Nasal cavity respiratory epithelium epithelial cell of viscerocranial mucosa (primary cell): Measurements from ENCODE around the gene ZNF845. TPM values are rescaled to one million over a fixed set of nuclear protein-coding genes. Genes with fewer than 3 reads are reported as not detected.

Experiments
- total RNA-seq: library from RNA; depleted of rRNA; stranded (reverse); fragments of >200 nt; gene quantifications from 2 replicates; pipeline ENCODE4 v1.2.3, GENCODE V29; 2014

The ZNF845 gene
- 13.3 and 15.6 TPM in 2 replicates for total RNA-seq

DNA sequence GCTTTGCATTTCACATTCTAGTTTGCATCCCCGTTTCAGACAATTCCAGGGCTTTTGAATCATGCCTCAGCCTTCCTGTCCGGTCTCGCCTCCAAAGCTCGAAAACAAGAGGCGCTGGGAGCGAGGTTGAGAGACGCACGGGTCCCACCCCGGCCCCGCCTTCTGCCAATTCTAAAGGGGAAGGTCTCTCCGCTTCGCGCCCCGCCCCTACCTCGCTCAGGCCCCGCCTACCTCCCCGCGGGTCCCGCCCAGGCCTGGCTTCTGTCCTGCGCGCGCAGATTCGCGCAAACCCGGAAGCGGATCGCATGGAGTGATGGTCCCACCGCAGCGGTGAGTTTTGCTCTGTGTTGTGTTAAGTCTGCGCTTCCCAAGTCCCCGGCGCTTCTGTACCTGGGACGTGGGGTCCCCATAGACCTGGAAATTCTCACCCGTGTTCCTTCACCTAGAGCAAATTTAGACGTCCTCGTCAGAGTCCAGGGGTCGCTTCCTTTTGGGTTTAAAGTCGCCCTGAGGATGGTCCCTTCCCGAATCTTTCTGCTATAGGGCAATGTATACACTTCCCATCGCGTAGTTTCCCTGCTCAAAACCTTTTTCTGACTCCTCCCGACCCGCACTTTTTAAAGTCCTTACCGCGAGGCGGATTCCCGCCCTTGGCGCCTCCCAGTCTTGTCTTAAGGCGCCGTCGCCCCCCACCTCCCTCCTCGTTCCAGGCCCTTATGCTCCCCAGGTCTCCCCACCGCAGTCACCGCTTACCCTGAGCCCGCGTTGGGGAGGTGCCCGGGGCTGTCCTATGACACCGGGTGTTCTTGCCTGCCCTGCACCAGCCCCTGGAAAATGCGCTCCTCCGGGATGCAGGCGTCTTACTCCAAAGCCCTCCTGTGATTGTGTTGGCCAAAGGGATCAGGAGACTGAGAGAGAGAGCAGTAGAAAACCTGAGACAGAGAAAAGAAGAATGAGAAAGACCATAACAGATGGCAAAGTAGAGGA lies at the start of gene ZNF845:
Gene ZNF845, plus strand, starts transcription at position 287 of the 987 bp plus-strand sequence. CDS start 7,559 bp downstream, outside the sequence.

DNA sequence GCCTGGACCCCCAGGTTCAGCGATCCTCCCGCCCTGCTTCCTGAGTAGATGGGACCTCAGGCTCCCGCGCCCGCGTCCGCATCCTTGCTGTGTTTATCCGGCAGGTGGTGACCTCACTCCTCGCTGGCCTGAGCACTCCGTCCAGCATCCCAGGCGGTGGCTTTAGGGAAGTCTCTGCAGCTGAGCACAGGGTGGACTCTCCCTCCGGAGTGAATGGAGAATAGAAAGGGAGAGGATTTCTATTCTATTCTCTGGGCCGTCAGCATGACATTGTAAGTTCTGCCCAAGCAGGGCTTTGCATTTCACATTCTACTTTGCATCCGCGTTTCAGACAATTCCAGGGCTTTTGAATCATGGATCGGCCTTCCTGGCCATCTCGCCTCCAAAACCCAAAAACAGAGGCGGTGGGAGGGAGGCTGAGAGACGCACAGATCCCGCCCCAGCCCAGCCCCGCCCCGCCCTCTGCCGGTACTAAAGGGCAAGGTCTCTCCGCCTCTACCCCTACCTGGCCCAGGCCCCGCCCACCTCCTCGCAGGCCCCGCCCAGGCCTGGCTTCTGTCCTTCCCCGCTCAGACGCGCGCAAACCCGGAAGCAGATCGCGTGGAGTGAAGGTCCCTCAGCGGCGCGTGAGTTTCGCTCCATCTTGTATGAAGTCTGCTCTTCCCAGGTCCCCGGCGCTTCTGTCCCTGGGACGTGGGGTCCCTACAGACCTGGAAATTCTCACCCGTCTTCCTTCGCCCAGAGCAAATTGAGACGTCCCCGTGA lies 31.8 kb downstream of the ZNF845 start, which contains the start of gene ZNF525:
Gene ZNF525, plus strand, starts transcription at position 572 of the 765 bp plus-strand sequence. CDS start 6,577 bp downstream, outside the sequence.

DNA sequence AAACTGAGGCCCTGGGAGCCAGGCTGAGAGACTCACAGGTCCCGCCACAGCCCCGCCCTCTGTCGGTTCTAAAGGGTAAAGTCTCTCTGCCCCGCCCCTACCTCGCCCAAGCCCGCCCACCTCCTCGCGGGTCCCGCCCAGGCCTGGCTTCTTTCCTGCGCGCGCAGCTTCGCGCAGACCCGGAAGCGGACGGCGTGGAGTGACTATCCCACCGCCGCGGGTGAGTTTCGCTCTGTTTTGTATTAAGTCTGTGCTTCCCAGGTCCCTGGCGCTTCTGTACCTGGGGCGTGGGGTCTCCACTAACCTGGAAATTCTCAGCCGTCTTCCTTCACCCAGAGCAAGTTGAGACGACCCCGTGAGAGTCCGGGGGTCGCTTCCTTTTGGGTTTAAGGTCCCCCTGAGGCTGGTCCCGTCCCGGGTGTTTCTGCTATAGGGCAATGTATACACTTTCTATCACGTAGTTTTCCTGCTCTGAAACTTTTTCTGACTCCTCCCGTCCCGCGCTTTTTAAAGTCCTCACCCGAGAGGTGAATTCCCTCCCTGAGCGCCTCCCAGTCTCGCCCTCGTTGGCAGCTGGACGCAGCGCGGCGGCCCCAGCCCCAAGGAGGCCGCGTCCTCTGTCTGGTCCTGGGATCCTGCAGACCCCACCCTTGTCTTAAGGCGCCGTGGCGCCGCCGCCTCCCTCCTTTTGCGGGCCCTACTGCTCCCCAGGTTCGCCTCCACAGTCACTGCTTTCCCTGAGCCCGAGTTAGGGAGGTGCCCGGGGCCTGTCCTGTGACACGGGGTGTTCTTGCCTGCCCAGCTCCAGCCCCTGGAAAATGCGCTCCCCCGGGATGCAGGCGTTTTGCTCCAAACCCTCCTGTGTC lies 61.7 kb downstream of the ZNF845 start, which contains the start of gene ZNF765:
Gene ZNF765, plus strand, starts transcription at position 176 of the 866 bp plus-strand sequence. CDS start 2,867 bp downstream, outside the sequence.

Other genes with a start within 250 kb of the ZNF845 start
- 15.4 and 39.6 TPM in 2 replicates for gene ZNF160, start 230.3 kb upstream of the ZNF845 start, total RNA-seq
- 12.3 and 15.4 TPM in 2 replicates for gene ZNF415, start 200.8 kb upstream of the ZNF845 start, total RNA-seq
- gene ZNF347, start 174.7 kb upstream of the ZNF845 start, total RNA-seq, result 9.6 and 12.8 TPM in 2 replicates
- 2.7 and 6.5 TPM in 2 replicates for gene ZNF665, start 140.4 kb upstream of the ZNF845 start, total RNA-seq
- gene ZNF677, start 78.9 kb upstream of the ZNF845 start, total RNA-seq, result 19.1 and 29.0 TPM in 2 replicates
- not detected in 2 replicates for gene VN1R2, start 75.5 kb upstream of the ZNF845 start, total RNA-seq
- gene VN1R4, start 66.0 kb upstream of the ZNF845 start, total RNA-seq, result not detected in 2 replicates
- 16.4 and 33.8 TPM in 2 replicates for gene ZNF525, start 32.0 kb downstream of the ZNF845 start, total RNA-seq
- gene ZNF765, start 61.4 kb downstream of the ZNF845 start, total RNA-seq, result 17.1 and 33.7 TPM in 2 replicates
- gene ZNF761, start 98.2 kb downstream of the ZNF845 start, total RNA-seq, result 18.5 and 28.4 TPM in 2 replicates
- gene ZNF813, start 134.0 kb downstream of the ZNF845 start, total RNA-seq, result 6.8 and 8.0 TPM in 2 replicates
- 10.9 and 11.0 TPM in 2 replicates for gene ZNF331, start 204.4 kb downstream of the ZNF845 start, total RNA-seq